NB4 (cell line): Measurements from ENCODE around the gene CSF3.

Experiments
- DNase-seq: peaks from one replicate; pipeline ENCODE4 v3.0.0; 2010; ENCODE audit warnings: low read depth
- H3K4me3 ChIP-seq: one replicate; pipeline ENCODE4 v1.5.1; 2011; ENCODE audit warnings: mild to moderate bottlenecking, low read depth, low read length, moderate library complexity
- MYC ChIP-seq: IDR thresholded peaks from 2 replicates; pipeline ENCODE4 v1.6.1; 2011; ENCODE audit warnings: low read depth, low read length
- POLR2A ChIP-seq: IDR thresholded peaks from 2 replicates; pipeline ENCODE4 v1.6.1; 2011; ENCODE audit warnings: mild to moderate bottlenecking; ENCODE audit not compliant: insufficient read length; ENCODE audit errors: extremely low read depth
- TF ChIP-seq, protein P1 (sequence below): IDR thresholded peaks from 2 replicates; pipeline ENCODE4 v1.6.1; 2011; ENCODE audit warnings: low read depth, low read length
- TF ChIP-seq, protein P2 (sequence below): IDR thresholded peaks from one replicate; pipeline ENCODE4 v1.5.1; 2012; ENCODE audit warnings: low read depth, low read length

CSF3 gene

GRCh38 chr17:40031706-40032105, 16.5 kb downstream of the CSF3 start:
- no peak for DNase-seq
- TF ChIP-seq, protein P1, sequence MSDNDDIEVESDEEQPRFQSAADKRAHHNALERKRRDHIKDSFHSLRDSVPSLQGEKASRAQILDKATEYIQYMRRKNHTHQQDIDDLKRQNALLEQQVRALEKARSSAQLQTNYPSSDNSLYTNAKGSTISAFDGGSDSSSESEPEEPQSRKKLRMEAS, result no peak
- TF ChIP-seq, protein P2, sequence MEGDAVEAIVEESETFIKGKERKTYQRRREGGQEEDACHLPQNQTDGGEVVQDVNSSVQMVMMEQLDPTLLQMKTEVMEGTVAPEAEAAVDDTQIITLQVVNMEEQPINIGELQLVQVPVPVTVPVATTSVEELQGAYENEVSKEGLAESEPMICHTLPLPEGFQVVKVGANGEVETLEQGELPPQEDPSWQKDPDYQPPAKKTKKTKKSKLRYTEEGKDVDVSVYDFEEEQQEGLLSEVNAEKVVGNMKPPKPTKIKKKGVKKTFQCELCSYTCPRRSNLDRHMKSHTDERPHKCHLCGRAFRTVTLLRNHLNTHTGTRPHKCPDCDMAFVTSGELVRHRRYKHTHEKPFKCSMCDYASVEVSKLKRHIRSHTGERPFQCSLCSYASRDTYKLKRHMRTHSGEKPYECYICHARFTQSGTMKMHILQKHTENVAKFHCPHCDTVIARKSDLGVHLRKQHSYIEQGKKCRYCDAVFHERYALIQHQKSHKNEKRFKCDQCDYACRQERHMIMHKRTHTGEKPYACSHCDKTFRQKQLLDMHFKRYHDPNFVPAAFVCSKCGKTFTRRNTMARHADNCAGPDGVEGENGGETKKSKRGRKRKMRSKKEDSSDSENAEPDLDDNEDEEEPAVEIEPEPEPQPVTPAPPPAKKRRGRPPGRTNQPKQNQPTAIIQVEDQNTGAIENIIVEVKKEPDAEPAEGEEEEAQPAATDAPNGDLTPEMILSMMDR, result no peak
- TF ChIP-seq MYC, result no peak
- TF ChIP-seq POLR2A, result no peak
- H3K4me3 ChIP-seq, result no peak overlapping the region

DNA sequence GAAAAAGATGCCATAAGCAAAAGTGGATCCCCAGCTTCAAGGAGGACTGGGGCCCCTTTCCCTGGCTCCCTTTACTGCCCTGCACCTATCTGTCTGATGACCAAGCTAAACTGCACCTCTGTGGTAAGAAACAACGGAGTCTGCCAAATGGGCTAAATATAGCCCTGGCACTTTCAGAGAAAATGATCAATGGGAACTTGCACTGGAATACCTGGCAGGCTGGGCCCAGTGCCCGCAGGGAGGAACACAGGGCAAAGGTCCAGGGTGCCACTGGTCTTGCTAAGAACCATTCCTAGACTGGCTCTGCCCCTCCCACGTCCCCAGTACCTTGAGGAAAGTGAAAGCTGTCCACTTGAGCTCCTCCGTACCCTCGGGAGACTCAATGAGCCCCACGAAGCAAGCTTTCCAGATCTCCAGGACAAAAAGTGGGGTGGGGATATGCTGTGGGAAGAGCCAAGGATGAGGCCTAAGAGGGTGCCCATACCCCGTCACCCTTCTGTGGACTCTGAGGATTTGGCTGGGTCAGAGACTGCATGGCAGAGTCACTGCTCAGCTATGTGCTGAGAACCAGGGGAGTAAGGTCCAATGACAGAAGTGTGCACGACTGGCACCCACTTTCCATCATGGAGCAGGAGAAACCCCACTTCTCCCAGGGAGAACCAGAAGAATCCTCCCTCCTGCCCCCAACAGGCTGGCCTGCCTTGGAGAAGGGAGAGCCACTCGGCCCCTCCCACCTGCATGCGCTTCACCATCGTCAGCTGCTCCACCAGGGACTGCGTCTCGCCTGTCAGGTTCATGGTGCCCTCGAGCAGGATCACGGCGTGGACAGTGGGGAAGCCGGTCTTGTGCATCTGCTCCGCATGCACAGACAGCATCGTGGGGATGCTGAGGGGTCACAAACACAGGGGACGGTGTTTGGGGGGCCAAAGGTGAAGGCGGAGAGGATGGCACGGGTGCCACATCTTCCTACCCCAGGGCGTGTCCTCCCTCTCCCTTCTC, 17.4 kb downstream of the CSF3 start:
- TF ChIP-seq, protein P2, result no peak
- no peak overlapping the region for H3K4me3 ChIP-seq
- DNase-seq, result no peak

DNA sequence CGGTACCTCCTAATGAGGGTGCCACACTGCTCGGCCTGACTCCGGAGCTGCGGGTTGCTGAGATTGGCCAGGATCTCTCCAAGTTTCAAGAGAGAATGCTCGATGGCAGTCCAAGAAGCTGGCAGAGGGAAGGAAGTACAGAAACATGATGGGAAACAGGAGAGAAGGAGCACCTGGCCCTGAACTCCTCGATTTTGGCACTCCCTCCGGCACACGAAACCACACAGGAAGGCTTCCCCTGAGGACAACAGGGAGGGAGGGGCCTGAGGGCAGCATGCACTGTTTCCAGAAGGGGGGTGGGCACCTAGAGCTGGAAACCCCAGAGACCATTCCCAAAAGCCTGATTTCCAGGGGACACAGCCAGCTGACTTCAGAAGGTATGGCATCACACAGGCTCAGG, 18.1 kb downstream of the CSF3 start:
- no peak overlapping the region for H3K4me3 ChIP-seq
- TF ChIP-seq, protein P1, result no peak
- TF ChIP-seq, protein P2, result no peak
- no peak for TF ChIP-seq POLR2A
- TF ChIP-seq MYC, result no peak
- DNase-seq, result no peak

DNA sequence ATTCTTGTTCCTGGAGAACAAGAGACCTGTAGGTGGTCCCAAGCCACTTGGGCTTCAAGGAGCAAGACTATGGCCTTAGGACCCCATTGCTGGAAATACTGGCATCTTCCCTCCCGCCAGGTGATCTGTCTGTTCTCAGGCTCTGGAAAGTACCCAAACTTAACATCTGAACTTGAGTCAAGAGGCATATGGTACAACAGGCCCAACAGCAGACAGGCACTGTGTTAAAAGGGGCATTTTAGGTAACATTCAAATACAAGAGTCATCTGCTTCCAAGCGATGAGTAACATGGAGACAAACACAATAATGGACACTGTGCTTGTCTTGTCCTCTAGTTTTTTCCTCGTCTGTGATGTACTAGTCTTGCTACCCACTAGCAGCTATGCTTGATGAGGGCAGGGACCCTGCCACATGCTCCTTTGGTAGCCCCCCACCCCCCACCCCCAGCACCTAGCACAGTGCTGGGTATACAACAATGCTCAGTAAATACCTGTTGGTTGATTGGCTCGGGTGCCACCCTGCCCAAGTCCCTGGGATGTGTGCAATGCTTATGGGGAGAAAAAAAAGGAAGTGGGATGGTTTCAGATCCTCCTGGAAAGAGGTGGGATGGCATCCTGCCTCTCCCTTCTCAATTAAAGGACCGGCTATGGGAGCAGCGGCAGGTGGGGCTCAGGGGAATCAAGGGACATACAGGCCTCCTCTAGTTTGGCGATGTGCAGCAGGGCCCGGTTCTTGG, 19.4 kb downstream of the CSF3 start:
- no peak for DNase-seq
- no peak overlapping the region for H3K4me3 ChIP-seq
- TF ChIP-seq, protein P2, result no peak
- no peak for TF ChIP-seq POLR2A
- TF ChIP-seq, protein P1, result no peak
- TF ChIP-seq MYC, result no peak

GRCh38 chr17:40035162-40035559, 19.9 kb downstream of the CSF3 start:
- no peak overlapping the region for H3K4me3 ChIP-seq
- peak; percentile 47 for DNase-seq
- TF ChIP-seq, protein P1, result no peak
- TF ChIP-seq MYC, result no peak
- TF ChIP-seq, protein P2, result peak; percentile 86
